ENCODE results near the gene RHBDD1. TPM values are rescaled to one million over a fixed set of nuclear protein-coding genes. Genes with fewer than 3 reads are reported as not detected.

The RHBDD1 gene
- total and polyA plus RNA-seq, 2 donors (not counting 1 experiment from before 2014, with no cell fraction given): 21.2 to 128 TPM

GRCh38 chr2:226903179-226903578 is 67.3 kb downstream of the RHBDD1 start:
- no peak overlapping the region for H2AFZ ChIP-seq (ENCODE audit: insufficient read depth, low read depth, low read length, poor library complexity, severe bottlenecking)
- peaks cover 52 to 61% of the 10 kb centered on the region in 2 donors for H3K4me1 ChIP-seq (ENCODE audit: control insufficient read depth in 2 of 2, insufficient read depth in 2 of 2, low read length in 2 of 2)
- H3K9ac ChIP-seq (ENCODE audit: low read length): no peak overlapping the region
- no peaks in the 10 kb centered on the region for H3K27me3 ChIP-seq (replicated peaks in 1 of 4; ENCODE audit: control extremely low read depth in 1 of 4, control insufficient read depth in 3 of 4, insufficient read depth in 4 of 4, low read length in 3 of 4)
- Mint-ChIP-seq H3K9me3 (ENCODE audit: insufficient read depth) (no peaks in the 10 kb centered on the region), H3K27me3 (no peaks in the 10 kb centered on the region), H3K27ac (no peak overlapping the region), H3K4me3 (no peak overlapping the region), H3K4me1 (peaks cover 81% of the 10 kb centered on the region)
- intact Hi-C loops (cut with micrococcal nuclease): no loop called here
- TF ChIP-seq EZH2 (IDR thresholded peaks at IDR 0.05; ENCODE audit: borderline replicate concordance, insufficient read depth, low read depth, low read length, poor library complexity, severe bottlenecking): no peak
- TF ChIP-seq CTCF (IDR thresholded peaks at IDR 0.05): no peak
- no peak overlapping the region for H3K4me3 ChIP-seq (ENCODE audit: control extremely low read depth in 1 of 5, extremely low read depth in 1 of 5, insufficient read depth in 1 of 5, low read depth in 2 of 5, low read length in 4 of 5)
- H4K20me1 ChIP-seq (ENCODE audit: control insufficient read depth, insufficient read depth, low read length, poor library complexity, severe bottlenecking): no peaks in the 10 kb centered on the region
- DNase-seq: no peak
- peaks cover 13% of the 10 kb centered on the region for H3K79me2 ChIP-seq (ENCODE audit: control insufficient read depth, insufficient read depth, low read length)
- H3K4me2 ChIP-seq (replicated peaks; ENCODE audit: low read depth, low read length, poor library complexity, severe bottlenecking): no peak overlapping the region
- WGBS (ENCODE audit: insufficient coverage): 89% methylated on average over 4 of the region's 4 CpGs
- H3K27ac ChIP-seq (ENCODE audit: low read length in 2 of 2): no peak overlapping the region
- no peaks in the 10 kb centered on the region for H3K9me3 ChIP-seq (ENCODE audit: control extremely low read depth in 1 of 3, control insufficient read depth in 2 of 3, insufficient read depth in 1 of 3, low read length in 2 of 3)
- H3K36me3 ChIP-seq (replicated peaks in 1 of 2; ENCODE audit: control extremely low read depth in 1 of 2, control insufficient read depth in 1 of 2, extremely low read depth in 1 of 2, insufficient read depth in 2 of 2, low read length in 1 of 2): peaks cover 0 to 5% of the 10 kb centered on the region in 2 experiments
- POLR2A ChIA-PET: no interaction called here
- CTCF ChIA-PET: interaction anchor here (1.0 kb wide), 1 partner anchor 81 kb away, joined by 3 read pairs; no protein-coding TSS in a partner anchor
- ATAC-seq (ENCODE audit: low read depth): no peak

- Histone ChIP-seq H3K4me2 (replicated peaks; ENCODE audit: low read depth, low read length, poor library complexity, severe bottlenecking) (peak overlapping the region; percentile 80), H3K9me3 (ENCODE audit: control extremely low read depth in 1 of 3, control insufficient read depth in 2 of 3, insufficient read depth in 1 of 3, low read length in 2 of 3) (no peaks in the 10 kb centered on the region), H4K20me1 (ENCODE audit: control insufficient read depth, insufficient read depth, low read length, poor library complexity, severe bottlenecking) (no peaks in the 10 kb centered on the region), H2AFZ (ENCODE audit: insufficient read depth, low read depth, low read length, poor library complexity, severe bottlenecking) (peak overlapping the region; percentile 32), H3K4me3 (ENCODE audit: control extremely low read depth in 1 of 5, extremely low read depth in 1 of 5, insufficient read depth in 1 of 5, low read depth in 2 of 5, low read length in 4 of 5) (peak overlapping the region in 1 of 5 experiments; percentile 60), H3K27me3 (replicated peaks in 1 of 4; ENCODE audit: control extremely low read depth in 1 of 4, control insufficient read depth in 3 of 4, insufficient read depth in 4 of 4, low read length in 3 of 4) (no peaks in the 10 kb centered on the region), H3K9ac (ENCODE audit: low read length) (peak overlapping the region; percentile 66), H3K27ac (ENCODE audit: low read length in 2 of 2) (peak overlapping the region; percentile 97 to 99), H3K4me1 (ENCODE audit: control insufficient read depth in 2 of 2, insufficient read depth in 2 of 2, low read length in 2 of 2) (peaks cover 66 to 75% of the 10 kb centered on the region in 2 donors), H3K79me2 (ENCODE audit: control insufficient read depth, insufficient read depth, low read length) (peaks cover 13% of the 10 kb centered on the region), H3K36me3 (replicated peaks in 1 of 2; ENCODE audit: control extremely low read depth in 1 of 2, control insufficient read depth in 1 of 2, extremely low read depth in 1 of 2, insufficient read depth in 2 of 2, low read length in 1 of 2) (peaks cover 0 to 5% of the 10 kb centered on the region in 2 experiments)
- POLR2A ChIA-PET: interaction anchor here (0.6 to 1.8 kb wide), 2 partner anchors 68 to 76 kb away, joined by 3 to 16 read pairs; partner anchors contain the start of gene RHBDD1
- DNase-seq (peak; percentile 36), ATAC-seq (ENCODE audit: low read depth) (no peak)
- Mint-ChIP-seq H3K9me3 (ENCODE audit: insufficient read depth) (no peaks in the 10 kb centered on the region), H3K4me3 (peak overlapping the region; percentile 2), H3K4me1 (peaks cover 84% of the 10 kb centered on the region), H3K27me3 (no peaks in the 10 kb centered on the region), H3K27ac (peak overlapping the region; percentile 96)
- CTCF ChIA-PET: interaction anchor here (0.9 to 1.6 kb wide), 3 partner anchors 9 to 101 kb away, joined by 4 to 5 read pairs (median 5); no protein-coding TSS in a partner anchor
- TF ChIP-seq EZH2 (IDR thresholded peaks at IDR 0.05; ENCODE audit: borderline replicate concordance, insufficient read depth, low read depth, low read length, poor library complexity, severe bottlenecking) (no peak), CTCF (IDR thresholded peaks at IDR 0.05) (no peak)
- intact Hi-C loops (cut with micrococcal nuclease): no loop called here
- WGBS (ENCODE audit: insufficient coverage): 25% methylated on average over 3 of the region's 6 CpGs
These were observed 68.7 kb downstream of the RHBDD1 start for GRCh38 chr2:226904592-226904991.
